GM21619 (cell line): ENCODE measurements around the gene PRRG4.
"Not testable (repeated sequence)": the region's sequence is repeated elsewhere in the genome, so short reads cannot be mapped to it uniquely, and the experiment has no call there.

Experiments used
- ATAC-seq: cut with Tn5 transposase; IDR thresholded peaks from one replicate; pipeline ENCODE4 v1.9.1; 2021; ENCODE audit not compliant: unreplicated experiment

The PRRG4 gene

DNA sequence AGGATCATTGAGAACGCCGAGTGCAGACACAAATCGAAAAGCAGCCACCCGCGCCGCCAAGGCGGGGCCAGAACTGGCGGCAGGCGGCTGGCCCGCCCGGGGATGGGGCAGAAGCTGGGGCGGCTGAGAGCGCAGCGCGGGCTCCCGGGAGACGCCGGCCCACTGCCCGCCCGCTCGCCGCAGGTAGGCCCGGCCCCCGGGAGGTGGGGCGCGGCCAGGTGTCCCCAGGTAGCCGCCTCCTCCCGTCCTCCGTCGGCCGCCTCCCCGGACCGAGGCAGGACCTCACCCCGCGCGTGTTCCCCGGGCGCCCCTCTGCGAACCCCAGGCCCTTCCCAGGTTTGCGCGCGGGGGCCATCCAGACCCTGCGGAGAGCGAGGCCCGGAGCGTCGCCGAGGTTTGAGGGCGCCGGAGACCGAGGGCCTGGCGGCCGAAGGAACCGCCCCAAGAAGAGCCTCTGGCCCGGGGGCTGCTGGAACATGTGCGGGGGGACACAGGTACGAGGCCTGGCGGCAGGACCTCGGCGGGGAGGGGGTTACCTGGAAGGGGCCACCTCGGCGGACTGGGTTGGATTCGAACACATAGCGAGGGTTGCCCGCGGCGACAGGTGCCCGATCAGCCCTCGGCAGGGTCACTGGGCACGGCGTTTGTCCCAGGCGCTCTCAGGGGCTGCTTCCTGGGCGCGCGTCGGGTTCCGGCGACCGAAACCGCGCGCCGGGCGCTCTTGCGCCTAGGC lies at the start of gene PRRG4:
TSS of gene PRRG4 (plus strand) at position 248 of the 733 bp plus-strand sequence. CDS start 603 bp downstream, outside the sequence.
- ATAC-seq = peak; percentile 71

DNA sequence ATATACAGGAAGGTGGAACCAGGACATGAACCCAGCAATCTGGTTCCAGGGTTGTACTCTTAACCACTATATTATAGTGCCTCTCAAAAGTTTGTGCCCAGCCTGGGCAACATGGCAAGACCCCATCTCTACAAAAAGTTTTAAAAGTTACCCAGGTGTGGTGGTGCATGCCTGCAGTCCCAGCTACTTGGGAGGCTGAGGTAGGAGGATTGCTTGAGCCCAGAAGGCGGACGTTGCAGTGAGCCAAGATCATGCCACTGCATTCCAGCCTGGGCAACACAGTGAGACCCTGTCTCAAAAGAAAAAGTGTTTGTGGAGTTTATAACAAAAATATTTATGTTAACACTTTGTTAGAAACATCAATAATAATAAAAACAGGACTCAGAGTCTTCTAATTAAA lies 48.9 kb upstream of the PRRG4 start:
- not testable (repeated sequence) for ATAC-seq

DNA sequence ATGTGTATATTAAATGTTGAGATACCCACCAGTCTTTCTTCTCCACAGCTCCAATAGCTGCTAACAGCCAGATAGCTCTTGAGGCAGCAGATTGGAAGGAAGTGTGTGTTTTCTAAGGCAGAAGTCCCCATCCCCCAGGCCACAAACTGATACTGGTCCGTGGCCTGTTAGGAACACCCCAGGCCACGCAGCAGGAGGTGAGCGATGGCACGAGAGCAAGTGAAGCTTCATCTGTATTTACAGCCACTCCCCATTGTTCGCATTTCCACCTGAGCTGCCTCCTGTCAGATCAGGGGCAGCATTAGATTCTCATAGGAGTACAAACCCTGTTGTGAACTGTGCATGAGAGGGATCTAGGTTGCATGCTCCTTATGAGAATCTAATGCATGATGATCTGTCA lies 48.0 kb upstream of the PRRG4 start:
- no peak for ATAC-seq

DNA sequence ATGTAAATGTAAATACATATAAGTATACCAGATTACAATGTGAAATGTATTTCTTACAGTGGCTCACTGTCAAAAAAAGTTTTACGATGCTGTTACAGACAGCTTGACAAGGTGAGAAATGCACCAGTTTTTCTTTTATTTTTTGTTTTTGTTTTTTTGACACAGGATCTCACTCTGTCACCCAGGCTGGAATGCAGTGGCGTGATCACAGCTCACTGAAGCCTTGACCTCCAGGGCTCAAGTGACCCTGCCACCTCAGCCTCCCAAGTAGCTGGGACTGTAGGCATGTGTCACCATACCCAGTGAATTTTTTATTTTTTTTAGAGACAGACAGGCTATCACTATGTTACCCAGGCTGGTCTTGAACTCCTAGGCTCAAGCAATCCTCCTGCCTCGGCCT lies 44.5 kb upstream of the PRRG4 start:
- ATAC-seq = no peak

DNA sequence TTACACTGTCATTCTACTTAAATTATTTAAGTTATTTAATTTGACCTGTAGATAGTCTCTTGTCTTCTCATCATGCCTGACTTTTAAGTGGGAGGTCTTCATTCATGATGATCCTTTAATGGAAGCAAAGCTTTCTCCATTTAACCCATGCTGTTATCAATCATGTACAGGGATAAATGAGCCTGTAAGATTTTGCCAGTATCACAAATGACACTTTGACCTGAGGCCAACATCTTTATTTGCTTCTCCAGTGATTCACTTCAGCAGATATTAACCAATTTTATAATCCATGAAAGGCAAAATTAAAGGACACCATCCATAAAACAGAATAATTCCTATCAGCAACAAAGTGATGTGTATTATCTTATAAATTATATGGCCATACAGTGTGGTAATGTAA lies 42.9 kb upstream of the PRRG4 start:
- no peak for ATAC-seq

DNA sequence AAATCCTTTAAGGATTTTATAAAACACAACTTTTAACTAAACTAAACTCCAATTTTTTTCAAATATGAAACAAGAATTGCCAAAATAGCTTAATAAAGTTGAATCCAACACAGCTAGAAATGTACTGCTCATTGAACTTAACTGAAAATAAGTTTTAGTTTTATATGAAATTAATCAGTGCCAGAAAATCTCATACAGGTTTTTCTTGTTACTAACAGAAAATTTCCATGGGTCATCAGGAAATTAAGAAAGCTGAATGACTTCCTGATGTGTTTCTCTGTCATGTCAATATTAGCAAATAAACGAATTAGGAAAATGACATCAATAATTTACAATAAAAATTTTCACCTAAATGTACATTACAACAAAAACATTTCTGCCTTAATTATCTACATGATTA lies 38.8 kb upstream of the PRRG4 start:
- no peak for ATAC-seq

DNA sequence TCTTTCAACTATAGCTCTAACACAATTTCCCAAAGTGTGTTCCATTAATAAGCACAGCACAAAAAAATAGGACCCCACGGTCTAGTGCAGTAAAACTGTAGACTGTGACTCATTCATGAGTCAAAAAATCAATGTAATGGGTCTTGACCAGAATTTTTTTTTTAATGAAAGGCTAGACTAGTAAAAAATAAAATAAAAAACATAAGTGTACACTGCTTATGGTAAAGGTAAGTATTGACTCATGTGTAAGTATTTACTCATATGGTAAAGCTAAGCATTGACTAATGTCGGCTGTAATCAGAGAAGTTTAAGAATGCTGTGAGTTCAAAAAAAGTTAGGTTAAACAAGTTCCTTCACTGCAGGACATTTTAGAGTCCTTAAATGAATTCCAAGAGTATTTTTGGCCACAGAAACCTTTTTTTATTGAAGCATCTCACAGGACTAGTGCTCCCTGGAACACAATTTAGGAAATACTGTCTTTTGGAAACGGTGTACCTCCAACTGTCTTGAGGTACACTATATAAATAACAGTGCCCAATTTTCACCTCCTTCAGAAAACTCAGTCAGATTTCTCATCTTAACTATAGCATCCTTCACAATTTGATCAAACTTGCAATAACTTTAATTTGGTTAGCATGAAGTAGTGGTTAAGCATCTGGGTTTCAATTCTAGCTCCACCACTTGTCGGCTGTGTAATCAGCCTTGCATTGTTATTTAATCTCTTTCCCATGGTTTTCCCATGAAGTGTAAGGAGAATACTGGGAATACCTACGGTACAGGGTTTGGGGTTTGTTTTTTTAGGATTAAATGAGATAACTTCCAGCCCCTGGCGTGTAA lies 37.4 kb upstream of the PRRG4 start:
- ATAC-seq = no peak

DNA sequence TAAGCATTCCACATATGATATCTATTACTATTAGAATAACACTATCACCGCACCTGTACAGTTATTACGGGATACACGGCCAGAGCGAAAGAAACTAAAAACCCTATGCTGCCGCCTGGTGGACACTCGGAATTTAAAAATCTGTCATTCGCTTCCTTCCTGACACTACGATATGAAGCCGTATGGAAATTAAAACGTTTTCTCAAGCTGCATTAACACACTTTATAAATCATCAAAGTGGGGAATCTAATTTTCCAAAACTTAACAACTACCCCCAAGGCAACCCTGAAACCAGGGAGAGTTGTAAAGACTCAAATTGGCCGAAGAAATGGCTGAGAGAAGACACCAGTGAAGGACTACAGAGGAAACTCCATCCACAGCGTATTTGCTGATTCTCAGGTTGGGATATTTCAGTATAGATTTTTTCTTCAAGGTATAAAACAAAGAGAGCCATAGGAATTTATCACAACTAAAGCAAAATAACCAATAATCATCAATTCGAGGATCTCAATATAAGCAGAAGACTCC lies 36.7 kb upstream of the PRRG4 start:
- ATAC-seq = peak; percentile 80

DNA sequence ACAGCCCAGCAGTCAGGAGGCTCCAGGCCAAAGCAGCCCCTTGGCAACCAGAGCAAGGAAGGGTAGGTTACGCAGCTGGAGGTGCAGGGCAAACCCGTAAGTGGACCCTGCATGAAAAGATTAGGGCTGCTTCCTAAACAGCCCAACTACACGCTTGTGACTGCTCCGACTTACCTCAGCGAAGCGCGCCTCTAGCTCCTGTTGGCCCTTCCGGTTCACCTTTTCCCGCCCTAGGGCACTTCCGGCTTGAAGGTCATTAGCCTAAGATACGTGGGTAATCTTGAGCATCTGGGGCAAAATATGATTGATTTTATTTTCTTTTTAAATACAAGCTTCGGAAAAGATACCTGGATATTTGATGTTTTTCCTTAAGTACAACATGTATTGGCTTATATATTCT lies 35.3 kb upstream of the PRRG4 start, which contains the start of gene CCDC73:
TSS of gene CCDC73 (minus strand) at position 224 of the 400 bp plus-strand sequence. CDS start 34,419 bp downstream, outside the sequence.
- no peak for ATAC-seq

GRCh38 chr11:32796425-32796824 lies 33.3 kb upstream of the PRRG4 start:
- no peak for ATAC-seq

- ATAC-seq = peak; percentile 99
These were observed 20.4 kb upstream of the PRRG4 start for GRCh38 chr11:32809313-32809712.

DNA sequence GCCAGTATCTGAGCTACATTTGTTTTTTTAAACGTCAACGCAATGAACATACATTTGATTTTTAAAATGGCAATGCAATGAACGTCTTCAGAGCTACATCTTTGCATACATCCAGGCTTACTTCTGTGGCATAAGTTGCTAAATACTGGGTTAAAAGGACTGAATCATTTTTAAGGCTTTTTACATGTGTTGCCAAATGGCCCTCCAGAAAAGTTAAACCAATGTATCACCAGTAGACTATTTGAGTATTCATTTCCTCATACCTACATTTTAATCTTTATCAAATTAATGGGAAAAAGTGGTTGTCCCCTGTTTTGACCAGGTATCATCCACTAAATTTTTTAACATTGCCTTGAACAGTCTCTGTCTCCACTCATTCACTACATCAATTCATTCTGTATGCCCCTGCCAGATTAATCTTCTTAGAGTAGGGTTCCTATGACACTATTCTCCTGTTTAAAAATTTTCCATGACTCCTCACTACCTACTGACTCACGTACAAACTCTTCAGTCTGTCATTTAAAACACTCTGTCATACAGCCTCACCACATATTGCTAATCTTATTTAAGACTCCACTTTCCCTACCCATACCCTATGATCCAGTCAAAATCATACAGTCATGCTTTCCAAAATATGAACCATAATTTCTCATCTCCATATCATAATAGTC lies 12.4 kb upstream of the PRRG4 start:
- no peak for ATAC-seq

DNA sequence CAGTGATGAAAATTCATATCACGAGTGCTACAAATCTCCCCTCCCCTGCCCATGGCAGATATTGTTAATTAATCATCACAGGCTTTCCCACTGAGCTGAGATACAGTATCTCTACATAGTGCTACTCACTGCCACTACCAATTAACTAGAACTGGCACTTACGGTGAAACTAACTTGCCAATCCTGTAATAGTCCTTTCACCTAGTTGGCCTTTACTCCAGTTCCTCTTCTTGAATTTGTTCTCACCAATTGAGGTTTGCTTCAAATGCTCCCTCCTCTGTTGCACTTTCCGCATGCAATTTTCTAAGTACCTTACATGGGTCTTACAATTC lies 11.9 kb upstream of the PRRG4 start:
- no peak for ATAC-seq

DNA sequence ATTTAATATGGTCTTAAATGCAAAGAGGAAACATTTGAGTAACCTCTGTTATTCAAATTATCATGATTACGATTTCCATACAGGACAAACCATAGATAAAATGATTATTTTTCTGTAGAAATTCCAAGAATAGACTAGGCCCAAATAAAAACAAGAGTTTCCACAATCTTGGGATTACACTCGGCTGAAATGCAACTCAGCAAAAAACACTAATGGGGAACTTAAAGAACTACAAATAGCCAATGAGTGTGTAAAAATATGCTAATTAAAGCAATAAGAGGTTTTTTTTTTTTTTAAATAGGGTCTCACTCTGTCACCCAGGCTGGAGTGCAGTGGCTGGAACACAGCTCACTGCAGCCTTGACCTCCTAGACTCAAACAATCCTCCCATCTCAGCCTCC lies 10.5 kb upstream of the PRRG4 start:
- no peak for ATAC-seq

DNA sequence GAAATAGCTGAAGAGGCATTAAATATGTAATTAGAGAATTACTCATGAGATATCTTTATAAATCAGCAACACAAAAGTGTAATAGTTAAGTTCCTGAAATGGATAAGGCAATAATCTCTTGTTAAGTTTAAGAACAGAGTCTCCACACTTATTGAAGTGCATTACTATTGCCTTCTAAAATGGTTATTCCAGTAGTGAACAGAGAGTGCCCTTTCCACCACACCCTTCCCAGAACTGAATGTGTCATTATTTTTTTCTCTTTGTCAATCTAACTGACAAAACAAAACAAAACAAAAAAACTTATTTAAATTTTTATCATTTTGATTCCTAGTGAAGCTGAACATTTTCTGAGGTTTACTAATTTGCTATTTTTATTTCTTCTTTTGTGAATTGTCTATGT lies 9.2 kb upstream of the PRRG4 start:
- no peak for ATAC-seq

- no peak for ATAC-seq
These were observed 8.2 kb upstream of the PRRG4 start for GRCh38 chr11:32821517-32821916.

GRCh38 chr11:32821917-32822560 lies 7.7 kb upstream of the PRRG4 start:
- ATAC-seq = no peak

DNA sequence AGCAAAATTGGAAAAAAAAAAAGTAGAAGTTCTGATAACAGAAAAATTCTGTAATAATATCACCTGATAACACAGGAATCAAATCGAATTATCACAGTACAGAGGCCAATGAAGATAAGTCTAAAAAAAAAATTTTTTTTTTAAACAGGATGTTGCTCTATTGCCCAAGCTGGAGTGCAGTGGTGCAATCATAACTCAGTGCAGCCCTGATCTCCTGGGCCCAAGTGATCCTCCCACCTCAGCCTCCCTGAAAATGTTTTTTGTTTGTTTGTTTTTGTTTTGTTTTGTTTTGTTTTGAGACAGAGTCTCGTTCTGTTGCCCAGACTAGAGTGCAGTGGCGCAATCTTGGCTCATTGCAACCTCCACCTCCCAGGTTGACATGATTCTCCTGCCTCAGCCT lies 6.1 kb upstream of the PRRG4 start:
- not testable (repeated sequence) for ATAC-seq

DNA sequence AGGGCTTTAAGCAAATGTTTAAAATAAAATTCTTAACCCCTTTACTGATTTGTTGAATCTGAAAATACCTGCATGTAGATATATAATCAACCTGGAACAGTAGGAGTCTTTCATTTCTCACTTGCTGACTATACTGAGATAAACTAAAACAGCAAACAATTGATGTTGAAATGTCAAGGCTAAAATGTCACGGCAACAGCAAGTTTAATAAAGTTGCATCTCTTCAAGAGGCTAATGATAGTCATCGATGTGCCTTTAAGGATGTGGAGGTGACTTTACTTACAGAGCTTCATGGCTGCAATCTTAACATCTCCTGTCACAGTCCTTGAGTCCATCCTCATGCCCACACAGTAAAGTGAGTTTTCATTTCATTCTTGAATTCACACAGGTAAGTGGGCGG lies 3.6 kb upstream of the PRRG4 start:
- ATAC-seq = no peak

DNA sequence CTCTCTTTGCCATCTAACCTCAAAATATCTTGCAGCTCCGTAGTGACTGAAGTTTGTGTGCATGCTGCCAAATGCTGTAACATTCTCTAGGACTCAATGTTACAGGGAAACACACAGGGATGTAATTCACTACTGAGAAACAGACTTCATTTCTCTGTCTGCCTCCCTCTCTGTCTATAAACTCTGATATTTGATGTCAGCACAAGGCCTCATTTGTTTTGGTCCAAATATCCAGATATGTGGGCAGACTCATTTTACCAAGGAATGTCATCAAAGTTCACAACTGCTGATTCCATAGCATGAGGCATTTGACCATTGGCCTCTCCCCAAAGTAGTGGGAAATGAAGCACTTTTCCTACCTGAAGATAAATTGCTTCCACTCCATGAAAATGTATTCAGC lies 2.5 kb upstream of the PRRG4 start:
- no peak for ATAC-seq

DNA sequence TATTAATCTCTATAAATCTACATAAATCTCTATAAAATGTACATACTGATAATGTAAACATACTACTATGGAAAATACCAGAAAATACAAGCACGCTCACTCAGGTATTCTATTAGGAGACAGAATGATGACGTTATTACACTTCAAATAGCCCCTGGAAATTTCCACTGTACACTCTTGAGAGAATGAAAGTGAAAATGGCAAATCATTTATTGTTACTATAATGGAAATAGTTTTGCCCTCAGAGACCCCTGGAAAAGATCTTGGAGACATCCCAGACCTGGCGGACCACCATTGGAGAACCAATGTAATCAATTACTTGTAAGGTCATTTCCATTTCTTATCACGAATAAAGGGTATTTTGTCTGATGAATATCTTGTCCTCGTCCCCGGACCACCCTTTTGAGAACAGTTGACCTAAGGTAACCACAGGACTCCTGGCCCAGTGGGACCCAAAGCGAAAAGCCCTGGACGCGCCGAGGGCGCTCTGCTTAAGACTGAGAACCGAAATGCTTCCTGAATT lies 509 bp upstream of the PRRG4 start:
- peak; percentile 43 for ATAC-seq
